AG04449 (cell line): Measurements from ENCODE around the gene SPTBN1.

Experiments used
- CTCF ChIA-PET: fragments of 350-600 bp; formaldehyde crosslinking; extraction: SDS; loops from one replicate; lab custom pipeline; 2021; ENCODE audit warnings: antibody characterized with exemption; lab: Yijun Ruan, JAX
- POLR2A ChIA-PET: fragments of 400-600, 350-600 bp; formaldehyde crosslinking; extraction: SDS; loops from one replicate; lab custom pipeline; 2020; ENCODE audit warnings: antibody characterized with exemption, inconsistent platforms; lab: Yijun Ruan, JAX
- DNase-seq: peaks from one replicate; pipeline ENCODE4 v3.0.0-alpha.2; 2010; ENCODE audit warnings: low read depth, low spot score
- H3K4me3 ChIP-seq: 2 replicates; pipeline ENCODE4 v1.5.1; 2011; ENCODE audit warnings: low read depth, mild to moderate bottlenecking, control low read depth, low read length
- TF ChIP-seq, protein P1 (sequence below): IDR thresholded peaks from one replicate; pipeline ENCODE4 v1.5.1; 2011; ENCODE audit warnings: mild to moderate bottlenecking, moderate library complexity, low read length, control low read depth, inconsistent platforms; ENCODE audit not compliant: insufficient read depth; ENCODE audit errors: missing control alignments

SPTBN1 gene

DNA sequence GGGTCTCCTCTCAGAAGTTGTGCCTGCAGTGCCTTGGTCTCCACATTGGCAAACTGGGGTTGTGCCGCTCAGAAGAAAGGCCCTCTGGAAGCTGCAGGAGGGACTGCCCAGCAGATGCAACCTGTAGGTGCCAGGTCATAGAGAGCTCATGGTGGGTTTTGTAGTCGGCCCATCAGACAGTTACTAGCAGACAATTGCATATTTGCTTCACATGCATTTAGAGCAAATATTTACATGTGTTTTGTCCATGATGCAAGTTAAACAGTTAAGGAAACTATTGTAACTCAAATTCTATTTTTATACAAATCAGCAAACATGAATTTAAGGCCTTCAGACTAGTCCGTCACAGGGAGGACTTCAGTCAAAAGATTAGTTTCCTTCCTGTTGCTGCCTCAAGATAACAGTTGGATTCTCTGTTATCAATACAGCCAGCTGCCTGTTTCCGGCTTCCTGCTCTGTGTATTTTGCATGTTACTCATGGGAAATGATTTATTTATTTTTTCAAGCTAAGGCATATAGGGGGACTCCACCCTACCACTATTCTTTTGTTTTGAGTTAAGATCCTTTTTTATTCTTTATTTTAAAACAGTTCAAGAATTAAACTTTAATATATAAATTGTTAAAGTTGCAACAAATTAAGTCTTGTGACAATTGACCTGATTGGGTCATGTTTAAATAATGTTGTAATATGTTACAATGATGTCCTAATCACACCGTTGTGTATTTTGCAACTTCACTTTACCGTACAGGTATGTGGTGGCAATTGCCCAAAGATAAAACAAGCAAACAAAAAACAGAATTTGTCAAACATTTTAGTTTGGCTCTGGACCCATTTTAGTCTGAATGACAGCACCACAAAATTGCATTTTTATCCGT is 133.5 kb downstream of the SPTBN1 start:
- no peak for DNase-seq
- H3K4me3 ChIP-seq = no peak overlapping the region
- CTCF ChIA-PET = interaction anchor here (0.8 kb wide), 1 partner anchor 67 kb away, joined by 3 read pairs; no protein-coding TSS in a partner anchor
- TF ChIP-seq, protein P1, sequence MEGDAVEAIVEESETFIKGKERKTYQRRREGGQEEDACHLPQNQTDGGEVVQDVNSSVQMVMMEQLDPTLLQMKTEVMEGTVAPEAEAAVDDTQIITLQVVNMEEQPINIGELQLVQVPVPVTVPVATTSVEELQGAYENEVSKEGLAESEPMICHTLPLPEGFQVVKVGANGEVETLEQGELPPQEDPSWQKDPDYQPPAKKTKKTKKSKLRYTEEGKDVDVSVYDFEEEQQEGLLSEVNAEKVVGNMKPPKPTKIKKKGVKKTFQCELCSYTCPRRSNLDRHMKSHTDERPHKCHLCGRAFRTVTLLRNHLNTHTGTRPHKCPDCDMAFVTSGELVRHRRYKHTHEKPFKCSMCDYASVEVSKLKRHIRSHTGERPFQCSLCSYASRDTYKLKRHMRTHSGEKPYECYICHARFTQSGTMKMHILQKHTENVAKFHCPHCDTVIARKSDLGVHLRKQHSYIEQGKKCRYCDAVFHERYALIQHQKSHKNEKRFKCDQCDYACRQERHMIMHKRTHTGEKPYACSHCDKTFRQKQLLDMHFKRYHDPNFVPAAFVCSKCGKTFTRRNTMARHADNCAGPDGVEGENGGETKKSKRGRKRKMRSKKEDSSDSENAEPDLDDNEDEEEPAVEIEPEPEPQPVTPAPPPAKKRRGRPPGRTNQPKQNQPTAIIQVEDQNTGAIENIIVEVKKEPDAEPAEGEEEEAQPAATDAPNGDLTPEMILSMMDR = no peak
- POLR2A ChIA-PET = no interaction called here

DNA sequence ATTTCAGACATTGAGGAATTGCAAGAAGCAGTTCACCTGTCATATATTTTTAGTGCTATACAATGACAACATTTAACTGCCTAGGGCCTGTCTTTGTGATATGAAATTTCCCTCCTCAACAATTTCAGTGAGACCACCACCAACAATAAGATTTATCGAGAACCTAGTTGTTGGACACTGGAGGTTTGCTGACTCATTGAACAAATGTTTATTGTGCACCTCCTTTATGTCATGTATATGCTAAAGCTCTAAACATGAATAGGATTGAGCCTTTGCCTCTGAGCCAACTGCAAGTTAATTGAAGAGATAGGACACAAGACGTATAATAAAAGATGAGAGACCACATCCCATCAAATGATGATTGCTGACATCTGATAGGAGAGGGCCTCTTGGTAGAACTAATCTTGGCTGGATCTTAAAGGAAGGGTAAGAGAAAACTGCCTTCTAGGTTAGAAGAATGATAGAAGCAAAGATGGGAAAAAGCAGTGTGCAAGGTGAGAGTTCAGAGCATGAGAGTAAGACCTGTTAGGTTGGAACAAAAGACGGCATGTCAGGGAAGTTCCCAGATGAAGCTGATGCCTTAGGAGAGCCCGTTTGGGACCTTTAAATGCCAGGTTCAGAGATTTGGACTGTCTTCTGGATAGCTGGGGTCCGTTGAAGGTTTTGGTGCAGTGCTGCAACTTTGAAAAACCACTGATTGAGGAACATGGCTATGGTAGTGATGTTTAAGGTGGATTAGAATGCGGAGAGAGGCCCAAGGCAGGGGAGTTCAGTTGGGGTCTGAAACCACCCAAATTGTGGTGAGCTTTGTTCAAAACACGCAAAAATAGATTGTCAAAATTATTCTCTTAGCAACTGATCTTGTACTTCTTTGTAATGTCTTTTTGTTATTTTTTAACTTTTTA is 134.3 kb downstream of the SPTBN1 start:
- DNase-seq = no peak
- TF ChIP-seq, protein P1 = no peak
- no peak overlapping the region for H3K4me3 ChIP-seq
- ChIA-PET CTCF (interaction anchor here (0.8 kb wide), 1 partner anchor 68 kb away, joined by 3 read pairs; no protein-coding TSS in a partner anchor), POLR2A (no interaction called here)

DNA sequence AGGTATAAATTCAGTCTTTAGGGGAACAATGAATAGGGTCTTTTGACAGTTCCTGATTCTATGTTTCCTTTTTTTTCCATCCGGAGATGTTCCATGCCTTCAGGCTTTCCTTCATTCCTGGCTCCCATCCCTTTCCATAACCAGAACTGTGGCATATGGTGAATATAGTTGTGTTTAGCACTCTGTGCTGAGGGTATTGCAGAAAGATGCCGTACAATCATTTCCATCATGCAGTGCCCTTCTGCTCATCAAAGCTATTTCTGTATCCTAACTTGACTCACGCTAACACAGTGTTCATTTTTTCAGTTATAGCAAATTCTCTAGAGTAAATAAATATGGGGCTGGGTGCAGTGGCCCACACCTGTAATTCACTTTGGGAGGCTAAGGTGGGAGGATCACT is 135.4 kb downstream of the SPTBN1 start:
- H3K4me3 ChIP-seq = no peak overlapping the region
- DNase-seq = no peak
- ChIA-PET CTCF (interaction anchor here (0.7 kb wide), 2 partner anchors 11 to 105 kb away, joined by 3 read pairs; no protein-coding TSS in a partner anchor), POLR2A (no interaction called here)
- TF ChIP-seq, protein P1 = no peak

DNA sequence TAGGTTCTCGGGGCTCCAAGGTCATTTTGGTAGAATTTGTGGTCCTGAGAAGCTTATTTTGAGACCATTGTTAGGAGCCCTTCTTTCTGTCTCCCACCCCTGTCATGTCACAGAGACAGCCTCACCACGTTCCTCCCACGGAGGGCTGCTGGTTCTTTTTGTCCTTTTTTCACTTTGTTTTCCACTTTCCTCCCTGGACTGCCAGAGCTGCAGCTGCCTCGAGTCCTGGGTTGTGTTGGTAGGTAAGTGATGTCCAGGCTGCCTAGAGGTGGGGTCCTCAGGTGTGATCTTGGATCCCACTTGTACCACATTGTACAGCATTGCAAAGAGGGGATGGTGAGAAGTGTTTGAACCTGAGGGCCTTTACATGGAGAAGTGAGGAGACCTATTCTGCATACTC is 137.1 kb downstream of the SPTBN1 start:
- no peak overlapping the region for H3K4me3 ChIP-seq
- POLR2A ChIA-PET = no interaction called here
- CTCF ChIA-PET = interaction anchor here (0.7 to 1.5 kb wide), 2 partner anchors 22 to 71 kb away, joined by 3 to 5 read pairs; no protein-coding TSS in a partner anchor
- no peak for DNase-seq
- TF ChIP-seq, protein P1 = no peak

DNA sequence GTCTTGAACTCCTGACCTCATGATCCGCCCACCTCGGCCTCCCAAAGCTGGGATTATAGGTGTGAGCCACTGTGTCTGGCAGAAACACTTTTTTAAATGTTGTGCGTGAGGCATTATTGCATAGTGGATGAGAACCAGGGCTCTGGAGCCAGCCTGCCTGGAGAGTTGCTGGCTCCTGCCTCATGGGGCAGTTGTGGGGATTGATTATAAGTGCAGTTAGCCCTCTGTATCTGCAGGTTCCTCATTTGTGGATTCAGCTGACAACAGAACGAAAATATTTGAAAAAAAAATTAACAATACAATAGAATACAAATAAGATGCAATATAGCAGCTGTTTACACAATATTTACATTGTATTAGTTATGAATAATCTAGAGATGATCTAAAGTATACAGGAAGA is 137.9 kb downstream of the SPTBN1 start:
- TF ChIP-seq, protein P1 = no peak
- CTCF ChIA-PET = no interaction called here
- POLR2A ChIA-PET = no interaction called here
- H3K4me3 ChIP-seq = no peak overlapping the region
- no peak for DNase-seq
